HL-60 (cell line): ENCODE data around the gene FCN1.
A peak's percentile ranks its signal among the peaks of the same experiment; 100 is the strongest.

Experiments
- GABPA ChIP-seq: IDR thresholded peaks from 2 replicates; pipeline ENCODE4 v1.6.1; 2012; ENCODE audit warnings: low read depth
- POLR2AphosphoS5 ChIP-seq: IDR thresholded peaks from 2 replicates; pipeline ENCODE4 v1.6.1; 2012; ENCODE audit warnings: low read depth
- SPI1 ChIP-seq: IDR thresholded peaks from 2 replicates; pipeline ENCODE4 v1.6.1; 2012; ENCODE audit warnings: low read depth, mild to moderate bottlenecking, borderline replicate concordance
- TF ChIP-seq, protein P1 (sequence below): IDR thresholded peaks from one replicate; pipeline ENCODE4 v1.5.1; 2011; ENCODE audit warnings: low read length, control low read depth, inconsistent platforms; ENCODE audit not compliant: insufficient read depth
- TF ChIP-seq, protein P2 (sequence below): IDR thresholded peaks from 2 replicates; pipeline ENCODE4 v1.6.1; 2012; ENCODE audit warnings: low read depth; ENCODE audit not compliant: insufficient replicate concordance

DNA sequence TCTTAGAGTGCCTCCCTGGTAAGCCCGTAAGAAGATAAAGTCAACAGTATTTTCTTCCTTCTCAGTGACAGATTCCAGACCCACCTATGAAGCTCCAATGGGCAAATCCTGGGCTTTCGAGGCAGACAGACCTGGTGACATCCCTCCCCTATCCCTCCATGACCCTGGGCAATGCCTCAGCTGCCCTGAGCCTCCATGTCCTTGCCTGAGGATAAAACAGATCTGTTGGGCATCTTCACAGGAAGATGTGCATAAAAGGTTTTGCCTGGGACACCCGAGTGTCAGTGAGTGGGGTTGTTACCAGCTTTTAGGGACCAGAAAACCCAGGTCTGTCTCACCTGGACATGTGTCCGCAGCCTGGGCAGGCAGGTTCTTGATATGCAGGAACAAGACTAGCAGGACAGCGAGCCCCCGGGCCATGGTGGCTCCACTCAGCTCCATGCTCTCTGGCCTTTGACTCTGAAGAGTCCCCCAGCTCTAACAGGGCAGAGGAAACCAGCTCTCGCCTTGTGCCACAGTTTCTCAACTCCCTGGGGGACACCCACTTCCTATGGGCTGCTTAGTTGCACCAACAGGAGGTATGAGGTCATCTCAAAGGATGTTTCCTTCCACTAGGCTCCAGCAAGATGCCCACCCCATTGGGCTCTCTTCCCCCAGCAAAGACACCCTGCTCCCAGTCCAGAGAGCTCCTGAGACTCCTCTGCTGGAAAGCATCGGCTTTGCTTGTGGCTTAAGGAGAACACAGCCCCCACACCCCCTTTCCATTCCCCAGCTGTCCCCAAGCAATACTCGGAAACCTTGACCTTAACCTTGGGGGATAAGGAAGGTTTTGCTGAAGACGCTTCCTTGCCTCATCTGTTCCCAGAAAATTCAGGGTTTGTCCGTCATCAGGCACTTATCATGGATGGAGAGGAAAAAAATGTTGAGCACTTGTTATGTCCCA lies at the start of gene FCN1:
- TF ChIP-seq GABPA (peak; percentile 48; the same call in 1 of the 2 replicates), POLR2AphosphoS5 (no peak), SPI1 (peak; percentile 56; the same call in 1 of the 2 replicates)
- TF ChIP-seq, protein P1, sequence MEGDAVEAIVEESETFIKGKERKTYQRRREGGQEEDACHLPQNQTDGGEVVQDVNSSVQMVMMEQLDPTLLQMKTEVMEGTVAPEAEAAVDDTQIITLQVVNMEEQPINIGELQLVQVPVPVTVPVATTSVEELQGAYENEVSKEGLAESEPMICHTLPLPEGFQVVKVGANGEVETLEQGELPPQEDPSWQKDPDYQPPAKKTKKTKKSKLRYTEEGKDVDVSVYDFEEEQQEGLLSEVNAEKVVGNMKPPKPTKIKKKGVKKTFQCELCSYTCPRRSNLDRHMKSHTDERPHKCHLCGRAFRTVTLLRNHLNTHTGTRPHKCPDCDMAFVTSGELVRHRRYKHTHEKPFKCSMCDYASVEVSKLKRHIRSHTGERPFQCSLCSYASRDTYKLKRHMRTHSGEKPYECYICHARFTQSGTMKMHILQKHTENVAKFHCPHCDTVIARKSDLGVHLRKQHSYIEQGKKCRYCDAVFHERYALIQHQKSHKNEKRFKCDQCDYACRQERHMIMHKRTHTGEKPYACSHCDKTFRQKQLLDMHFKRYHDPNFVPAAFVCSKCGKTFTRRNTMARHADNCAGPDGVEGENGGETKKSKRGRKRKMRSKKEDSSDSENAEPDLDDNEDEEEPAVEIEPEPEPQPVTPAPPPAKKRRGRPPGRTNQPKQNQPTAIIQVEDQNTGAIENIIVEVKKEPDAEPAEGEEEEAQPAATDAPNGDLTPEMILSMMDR = no peak
- TF ChIP-seq, protein P2, sequence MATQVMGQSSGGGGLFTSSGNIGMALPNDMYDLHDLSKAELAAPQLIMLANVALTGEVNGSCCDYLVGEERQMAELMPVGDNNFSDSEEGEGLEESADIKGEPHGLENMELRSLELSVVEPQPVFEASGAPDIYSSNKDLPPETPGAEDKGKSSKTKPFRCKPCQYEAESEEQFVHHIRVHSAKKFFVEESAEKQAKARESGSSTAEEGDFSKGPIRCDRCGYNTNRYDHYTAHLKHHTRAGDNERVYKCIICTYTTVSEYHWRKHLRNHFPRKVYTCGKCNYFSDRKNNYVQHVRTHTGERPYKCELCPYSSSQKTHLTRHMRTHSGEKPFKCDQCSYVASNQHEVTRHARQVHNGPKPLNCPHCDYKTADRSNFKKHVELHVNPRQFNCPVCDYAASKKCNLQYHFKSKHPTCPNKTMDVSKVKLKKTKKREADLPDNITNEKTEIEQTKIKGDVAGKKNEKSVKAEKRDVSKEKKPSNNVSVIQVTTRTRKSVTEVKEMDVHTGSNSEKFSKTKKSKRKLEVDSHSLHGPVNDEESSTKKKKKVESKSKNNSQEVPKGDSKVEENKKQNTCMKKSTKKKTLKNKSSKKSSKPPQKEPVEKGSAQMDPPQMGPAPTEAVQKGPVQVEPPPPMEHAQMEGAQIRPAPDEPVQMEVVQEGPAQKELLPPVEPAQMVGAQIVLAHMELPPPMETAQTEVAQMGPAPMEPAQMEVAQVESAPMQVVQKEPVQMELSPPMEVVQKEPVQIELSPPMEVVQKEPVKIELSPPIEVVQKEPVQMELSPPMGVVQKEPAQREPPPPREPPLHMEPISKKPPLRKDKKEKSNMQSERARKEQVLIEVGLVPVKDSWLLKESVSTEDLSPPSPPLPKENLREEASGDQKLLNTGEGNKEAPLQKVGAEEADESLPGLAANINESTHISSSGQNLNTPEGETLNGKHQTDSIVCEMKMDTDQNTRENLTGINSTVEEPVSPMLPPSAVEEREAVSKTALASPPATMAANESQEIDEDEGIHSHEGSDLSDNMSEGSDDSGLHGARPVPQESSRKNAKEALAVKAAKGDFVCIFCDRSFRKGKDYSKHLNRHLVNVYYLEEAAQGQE = no peak
